ENCODE data around the gene NPAS3. TPM values are rescaled to one million over a fixed set of nuclear protein-coding genes. Genes with fewer than 3 reads are reported as not detected.

NPAS3 gene
- total RNA-seq, 2 donors from 2014 or later = 1.1 to 1.8 TPM

DNA sequence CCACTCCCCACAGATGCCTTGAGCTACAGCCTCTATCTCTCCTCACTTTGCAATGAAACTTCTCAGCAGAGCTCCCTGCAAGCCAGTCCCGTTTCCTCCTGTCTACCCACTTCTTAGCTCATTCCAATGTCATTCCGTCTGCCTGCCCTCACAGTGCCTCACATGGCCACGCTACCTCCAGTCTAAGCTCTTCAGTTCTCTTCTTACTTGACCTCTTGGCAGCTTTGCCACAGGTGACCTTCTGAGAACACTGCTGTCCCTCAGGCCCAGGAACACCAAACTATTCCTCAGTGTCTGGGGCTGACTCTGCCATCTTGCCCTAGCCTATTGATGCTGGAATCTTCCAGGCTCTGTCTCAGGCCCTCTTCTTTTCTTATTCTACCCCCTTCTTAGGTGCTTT is 902.1 kb downstream of the NPAS3 start:
- WGBS = 96% methylated on average over 3 of the region's 3 CpGs
- intact Hi-C loops (cut with DNase I) = loop anchor here (2.0 to 5.0 kb wide), 2 partner anchors 112 to 258 kb away; partner anchors contain the start of gene EGLN3
- Histone ChIP-seq H3K36me3 (no peaks in the 10 kb centered on the region), H3K27me3 (replicated peaks; ENCODE audit: insufficient read depth) (no peaks in the 10 kb centered on the region), H3K4me1 (replicated peaks) (no peaks in the 10 kb centered on the region), H3K9me3 (no peaks in the 10 kb centered on the region), H3K4me3 (no peak overlapping the region), H3K27ac (no peak overlapping the region)
- TF ChIP-seq, protein P1, sequence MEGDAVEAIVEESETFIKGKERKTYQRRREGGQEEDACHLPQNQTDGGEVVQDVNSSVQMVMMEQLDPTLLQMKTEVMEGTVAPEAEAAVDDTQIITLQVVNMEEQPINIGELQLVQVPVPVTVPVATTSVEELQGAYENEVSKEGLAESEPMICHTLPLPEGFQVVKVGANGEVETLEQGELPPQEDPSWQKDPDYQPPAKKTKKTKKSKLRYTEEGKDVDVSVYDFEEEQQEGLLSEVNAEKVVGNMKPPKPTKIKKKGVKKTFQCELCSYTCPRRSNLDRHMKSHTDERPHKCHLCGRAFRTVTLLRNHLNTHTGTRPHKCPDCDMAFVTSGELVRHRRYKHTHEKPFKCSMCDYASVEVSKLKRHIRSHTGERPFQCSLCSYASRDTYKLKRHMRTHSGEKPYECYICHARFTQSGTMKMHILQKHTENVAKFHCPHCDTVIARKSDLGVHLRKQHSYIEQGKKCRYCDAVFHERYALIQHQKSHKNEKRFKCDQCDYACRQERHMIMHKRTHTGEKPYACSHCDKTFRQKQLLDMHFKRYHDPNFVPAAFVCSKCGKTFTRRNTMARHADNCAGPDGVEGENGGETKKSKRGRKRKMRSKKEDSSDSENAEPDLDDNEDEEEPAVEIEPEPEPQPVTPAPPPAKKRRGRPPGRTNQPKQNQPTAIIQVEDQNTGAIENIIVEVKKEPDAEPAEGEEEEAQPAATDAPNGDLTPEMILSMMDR (IDR thresholded peaks at IDR 0.05) = no peak
- TF ChIP-seq POLR2AphosphoS5 (IDR thresholded peaks at IDR 0.05) (no peak), POLR2A (IDR thresholded peaks at IDR 0.05) (no peak)
- DNase-seq (ENCODE audit: low spot score) = no peak

GRCh38 chr14:33842299-33842698 is 903.6 kb downstream of the NPAS3 start:
- Histone ChIP-seq H3K36me3 (no peaks in the 10 kb centered on the region), H3K27me3 (replicated peaks; ENCODE audit: insufficient read depth) (no peaks in the 10 kb centered on the region), H3K4me1 (replicated peaks) (no peaks in the 10 kb centered on the region), H3K4me3 (no peak overlapping the region), H3K9me3 (no peaks in the 10 kb centered on the region), H3K27ac (no peak overlapping the region)
- 90% methylated on average over 1 of the region's 1 CpG for WGBS
- TF ChIP-seq POLR2AphosphoS5 (IDR thresholded peaks at IDR 0.05) = no peak
- no peak for DNase-seq (ENCODE audit: low spot score)
- intact Hi-C loops (cut with DNase I) = loop anchor here (5.0 kb wide), 1 partner anchor 110 kb away; the partner anchor contains the start of gene EGLN3

GRCh38 chr14:33844118-33844517 is 905.4 kb downstream of the NPAS3 start:
- Histone ChIP-seq H3K9me3 (no peaks in the 10 kb centered on the region), H3K27me3 (replicated peaks; ENCODE audit: insufficient read depth) (no peaks in the 10 kb centered on the region), H3K4me1 (replicated peaks) (no peaks in the 10 kb centered on the region), H3K4me3 (no peak overlapping the region), H3K27ac (no peak overlapping the region), H3K36me3 (no peaks in the 10 kb centered on the region)
- 88% methylated on average over 3 of the region's 3 CpGs for WGBS
- intact Hi-C loops (cut with DNase I) = loop anchor here (5.0 kb wide), 1 partner anchor 108 kb away; the partner anchor contains the start of gene EGLN3
- no peak for TF ChIP-seq POLR2AphosphoS5 (IDR thresholded peaks at IDR 0.05)
- TF ChIP-seq POLR2A (IDR thresholded peaks at IDR 0.05) = no peak
- TF ChIP-seq, protein P1 (IDR thresholded peaks at IDR 0.05) = no peak
- DNase-seq (ENCODE audit: low spot score) = no peak

- 94% methylated on average over 8 of the region's 8 CpGs for WGBS
- no peaks in the 10 kb centered on the region for H3K9me3 ChIP-seq
- TF ChIP-seq, protein P1 (IDR thresholded peaks at IDR 0.05) = no peak
- TF ChIP-seq POLR2A (IDR thresholded peaks at IDR 0.05) = no peak
- TF ChIP-seq POLR2AphosphoS5 (IDR thresholded peaks at IDR 0.05) = no peak
- H3K27ac ChIP-seq = no peak overlapping the region
- H3K36me3 ChIP-seq = no peaks in the 10 kb centered on the region
- DNase-seq (ENCODE audit: low spot score) = no peak
- H3K4me3 ChIP-seq = no peak overlapping the region
- intact Hi-C loops (cut with DNase I) = loop anchor here (2.0 to 5.0 kb wide), 2 partner anchors 251 to 381 kb away; no protein-coding TSS in a partner anchor
- no peaks in the 10 kb centered on the region for H3K27me3 ChIP-seq (replicated peaks; ENCODE audit: insufficient read depth)
- no peaks in the 10 kb centered on the region for H3K4me1 ChIP-seq (replicated peaks)
Measured at GRCh38 chr14:33846100-33846824, 907.6 kb downstream of the NPAS3 start.

GRCh38 chr14:33847066-33847465 is 908.4 kb downstream of the NPAS3 start:
- H3K4me1 ChIP-seq (replicated peaks) = no peaks in the 10 kb centered on the region
- TF ChIP-seq POLR2A (IDR thresholded peaks at IDR 0.05) (no peak), POLR2AphosphoS5 (IDR thresholded peaks at IDR 0.05) (no peak)
- TF ChIP-seq, protein P1 (IDR thresholded peaks at IDR 0.05) = no peak
- no peak for DNase-seq (ENCODE audit: low spot score)
- no peaks in the 10 kb centered on the region for H3K27me3 ChIP-seq (replicated peaks; ENCODE audit: insufficient read depth)
- intact Hi-C loops (cut with DNase I) = loop anchor here (2.0 to 5.0 kb wide), 2 partner anchors 250 to 380 kb away; no protein-coding TSS in a partner anchor
- no peak overlapping the region for H3K27ac ChIP-seq
- no peaks in the 10 kb centered on the region for H3K9me3 ChIP-seq
- H3K4me3 ChIP-seq = no peak overlapping the region
- 81% methylated on average over 1 of the region's 1 CpG for WGBS
- H3K36me3 ChIP-seq = no peaks in the 10 kb centered on the region
